ENCODE measurements around the gene PPP1R37.

DNA sequence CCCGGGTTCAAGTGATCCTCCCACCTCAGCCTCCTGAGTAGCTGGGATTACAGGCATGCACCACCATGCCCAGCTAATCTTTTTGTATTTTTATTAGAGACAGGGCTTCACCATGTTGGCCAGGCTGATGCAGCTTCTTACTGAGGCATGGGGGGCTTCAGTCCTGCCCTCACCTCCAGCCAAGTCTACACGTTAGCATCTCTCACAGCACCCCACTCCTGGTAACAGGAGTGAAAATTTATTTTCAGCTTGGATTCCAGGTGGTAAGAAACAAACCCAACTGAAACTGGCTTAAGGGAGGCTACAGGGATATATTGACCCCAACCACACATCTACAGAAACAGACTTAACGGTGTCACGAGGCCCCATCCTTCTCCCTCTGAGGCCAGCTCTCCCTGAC is 57.2 kb downstream of the PPP1R37 start:
- TF ChIP-seq, protein P1, sequence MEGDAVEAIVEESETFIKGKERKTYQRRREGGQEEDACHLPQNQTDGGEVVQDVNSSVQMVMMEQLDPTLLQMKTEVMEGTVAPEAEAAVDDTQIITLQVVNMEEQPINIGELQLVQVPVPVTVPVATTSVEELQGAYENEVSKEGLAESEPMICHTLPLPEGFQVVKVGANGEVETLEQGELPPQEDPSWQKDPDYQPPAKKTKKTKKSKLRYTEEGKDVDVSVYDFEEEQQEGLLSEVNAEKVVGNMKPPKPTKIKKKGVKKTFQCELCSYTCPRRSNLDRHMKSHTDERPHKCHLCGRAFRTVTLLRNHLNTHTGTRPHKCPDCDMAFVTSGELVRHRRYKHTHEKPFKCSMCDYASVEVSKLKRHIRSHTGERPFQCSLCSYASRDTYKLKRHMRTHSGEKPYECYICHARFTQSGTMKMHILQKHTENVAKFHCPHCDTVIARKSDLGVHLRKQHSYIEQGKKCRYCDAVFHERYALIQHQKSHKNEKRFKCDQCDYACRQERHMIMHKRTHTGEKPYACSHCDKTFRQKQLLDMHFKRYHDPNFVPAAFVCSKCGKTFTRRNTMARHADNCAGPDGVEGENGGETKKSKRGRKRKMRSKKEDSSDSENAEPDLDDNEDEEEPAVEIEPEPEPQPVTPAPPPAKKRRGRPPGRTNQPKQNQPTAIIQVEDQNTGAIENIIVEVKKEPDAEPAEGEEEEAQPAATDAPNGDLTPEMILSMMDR (conservative IDR thresholded peaks at IDR 0.05 in 1 of 2, IDR thresholded peaks at IDR 0.05 in 1 of 2; ENCODE audit: low read depth in 1 of 2, low read length in 2 of 2), result no peak
- no peak for TF ChIP-seq EZH2 (IDR thresholded peaks at IDR 0.05; ENCODE audit: low read length, missing control alignments)

All from fibroblast of lung (primary cell).